ENCODE data around the gene ELK3. TPM values are rescaled to one million over a fixed set of nuclear protein-coding genes. Genes with fewer than 3 reads are reported as not detected.

ELK3 gene
- total and polyA plus RNA-seq, 2 of the 13 experiments (the other 11 are each of a cell fraction or from before 2014, with no cell fraction given) = 2.9 to 3.2 TPM

DNA sequence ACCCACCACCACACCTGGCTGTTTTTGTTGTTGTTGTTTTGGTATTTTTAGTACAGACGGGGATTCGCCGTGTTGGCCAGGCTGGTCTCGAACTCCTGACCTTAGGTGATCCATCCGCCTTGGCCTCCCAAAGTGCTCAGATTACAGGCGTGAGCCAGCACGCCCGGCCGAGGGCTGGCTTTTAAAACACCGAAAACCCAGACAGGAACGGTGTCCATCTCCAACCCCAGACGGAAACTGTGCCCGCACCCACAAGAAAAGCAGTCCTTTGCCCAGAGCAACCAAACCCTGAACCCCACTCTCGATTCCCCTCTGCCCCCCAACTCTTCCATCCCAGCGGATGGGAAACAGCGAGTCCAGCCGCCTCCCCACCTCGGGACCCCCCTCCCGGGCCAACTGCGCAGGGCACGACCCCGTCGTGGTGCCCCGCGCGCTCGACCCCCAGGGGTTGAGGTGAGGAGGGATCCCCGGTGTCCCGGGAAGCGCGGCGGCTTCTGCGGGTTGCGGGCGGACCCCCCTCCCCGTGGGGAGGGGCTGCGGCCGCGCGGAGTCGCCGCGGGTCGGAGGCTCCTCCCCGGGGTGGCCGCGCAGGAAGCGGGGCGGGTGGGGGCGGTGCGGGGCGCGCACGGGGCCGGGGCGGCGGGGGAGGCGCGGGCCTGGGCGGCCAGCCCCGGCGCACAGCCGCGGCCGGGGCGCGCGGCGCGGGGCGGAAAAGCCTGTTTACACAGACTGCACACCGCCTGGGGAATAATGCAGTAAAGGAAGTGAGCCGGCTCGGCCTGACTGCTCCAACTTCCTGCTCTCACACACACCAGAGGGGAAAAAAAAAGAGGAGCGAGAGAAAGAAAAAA lies at the start of gene ELK3 (continued):
- TF ChIP-seq, protein P1, sequence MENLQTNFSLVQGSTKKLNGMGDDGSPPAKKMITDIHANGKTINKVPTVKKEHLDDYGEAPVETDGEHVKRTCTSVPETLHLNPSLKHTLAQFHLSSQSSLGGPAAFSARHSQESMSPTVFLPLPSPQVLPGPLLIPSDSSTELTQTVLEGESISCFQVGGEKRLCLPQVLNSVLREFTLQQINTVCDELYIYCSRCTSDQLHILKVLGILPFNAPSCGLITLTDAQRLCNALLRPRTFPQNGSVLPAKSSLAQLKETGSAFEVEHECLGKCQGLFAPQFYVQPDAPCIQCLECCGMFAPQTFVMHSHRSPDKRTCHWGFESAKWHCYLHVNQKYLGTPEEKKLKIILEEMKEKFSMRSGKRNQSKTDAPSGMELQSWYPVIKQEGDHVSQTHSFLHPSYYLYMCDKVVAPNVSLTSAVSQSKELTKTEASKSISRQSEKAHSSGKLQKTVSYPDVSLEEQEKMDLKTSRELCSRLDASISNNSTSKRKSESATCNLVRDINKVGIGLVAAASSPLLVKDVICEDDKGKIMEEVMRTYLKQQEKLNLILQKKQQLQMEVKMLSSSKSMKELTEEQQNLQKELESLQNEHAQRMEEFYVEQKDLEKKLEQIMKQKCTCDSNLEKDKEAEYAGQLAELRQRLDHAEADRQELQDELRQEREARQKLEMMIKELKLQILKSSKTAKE (CRISPR knock-in tag; IDR thresholded peaks at IDR 0.05; ENCODE audit: borderline replicate concordance) = no peak
- TF ChIP-seq ZBTB3 (CRISPR knock-in tag; IDR thresholded peaks at IDR 0.05; ENCODE audit: borderline replicate concordance, low read depth) = no peak
- TF ChIP-seq PAWR (CRISPR knock-in tag; IDR thresholded peaks at IDR 0.05; ENCODE audit: borderline replicate concordance) = no peak
- no peak for TF ChIP-seq MXD4 (CRISPR knock-in tag; IDR thresholded peaks at IDR 0.05)
- no peak for TF ChIP-seq TBX2 (CRISPR knock-in tag; IDR thresholded peaks at IDR 0.05; ENCODE audit: borderline replicate concordance)
- TF ChIP-seq PHF20 (CRISPR knock-in tag; IDR thresholded peaks at IDR 0.05) = peak; percentile 29; the same call in 1 of the 2 replicates
- TF ChIP-seq ZNF282 (IDR thresholded peaks at IDR 0.05; ENCODE audit: partially characterized antibody) = no peak
- TF ChIP-seq, protein P2, sequence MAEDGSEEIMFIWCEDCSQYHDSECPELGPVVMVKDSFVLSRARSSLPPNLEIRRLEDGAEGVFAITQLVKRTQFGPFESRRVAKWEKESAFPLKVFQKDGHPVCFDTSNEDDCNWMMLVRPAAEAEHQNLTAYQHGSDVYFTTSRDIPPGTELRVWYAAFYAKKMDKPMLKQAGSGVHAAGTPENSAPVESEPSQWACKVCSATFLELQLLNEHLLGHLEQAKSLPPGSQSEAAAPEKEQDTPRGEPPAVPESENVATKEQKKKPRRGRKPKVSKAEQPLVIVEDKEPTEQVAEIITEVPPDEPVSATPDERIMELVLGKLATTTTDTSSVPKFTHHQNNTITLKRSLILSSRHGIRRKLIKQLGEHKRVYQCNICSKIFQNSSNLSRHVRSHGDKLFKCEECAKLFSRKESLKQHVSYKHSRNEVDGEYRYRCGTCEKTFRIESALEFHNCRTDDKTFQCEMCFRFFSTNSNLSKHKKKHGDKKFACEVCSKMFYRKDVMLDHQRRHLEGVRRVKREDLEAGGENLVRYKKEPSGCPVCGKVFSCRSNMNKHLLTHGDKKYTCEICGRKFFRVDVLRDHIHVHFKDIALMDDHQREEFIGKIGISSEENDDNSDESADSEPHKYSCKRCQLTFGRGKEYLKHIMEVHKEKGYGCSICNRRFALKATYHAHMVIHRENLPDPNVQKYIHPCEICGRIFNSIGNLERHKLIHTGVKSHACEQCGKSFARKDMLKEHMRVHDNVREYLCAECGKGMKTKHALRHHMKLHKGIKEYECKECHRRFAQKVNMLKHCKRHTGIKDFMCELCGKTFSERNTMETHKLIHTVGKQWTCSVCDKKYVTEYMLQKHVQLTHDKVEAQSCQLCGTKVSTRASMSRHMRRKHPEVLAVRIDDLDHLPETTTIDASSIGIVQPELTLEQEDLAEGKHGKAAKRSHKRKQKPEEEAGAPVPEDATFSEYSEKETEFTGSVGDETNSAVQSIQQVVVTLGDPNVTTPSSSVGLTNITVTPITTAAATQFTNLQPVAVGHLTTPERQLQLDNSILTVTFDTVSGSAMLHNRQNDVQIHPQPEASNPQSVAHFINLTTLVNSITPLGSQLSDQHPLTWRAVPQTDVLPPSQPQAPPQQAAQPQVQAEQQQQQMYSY (CRISPR knock-in tag; IDR thresholded peaks at IDR 0.05) = no peak
- no peak for TF ChIP-seq RBFOX2 (IDR thresholded peaks at IDR 0.05; ENCODE audit: low read depth, low read length)
- no peak for TF ChIP-seq MAFF (IDR thresholded peaks at IDR 0.05; ENCODE audit: low read depth, low read length)
- TF ChIP-seq HDAC6 (IDR thresholded peaks at IDR 0.05; ENCODE audit: low read depth, low read length) = no peak
- no peak for TF ChIP-seq HNF4G (IDR thresholded peaks at IDR 0.05; ENCODE audit: borderline replicate concordance, low read depth, low read length)
- TF ChIP-seq HNF4G (CRISPR knock-in tag; IDR thresholded peaks at IDR 0.05; ENCODE audit: borderline replicate concordance, low read depth) = no peak
- peak; percentile 79 for TF ChIP-seq ZMYM2 (CRISPR knock-in tag; IDR thresholded peaks at IDR 0.05)
- TF ChIP-seq ZNF34 (CRISPR knock-in tag; IDR thresholded peaks at IDR 0.05; ENCODE audit: borderline replicate concordance) = no peak
- no peak for TF ChIP-seq MYNN (CRISPR knock-in tag; IDR thresholded peaks at IDR 0.05; ENCODE audit: low read depth)
- no peak for TF ChIP-seq ZNF230 (CRISPR knock-in tag; IDR thresholded peaks at IDR 0.05)
- no peak for TF ChIP-seq KAT8 (CRISPR knock-in tag; IDR thresholded peaks at IDR 0.05)
- 0 out of 2 replicates have a peak, but pooled peaks have one; percentile 26 for TF ChIP-seq ZNF343 (CRISPR knock-in tag; IDR thresholded peaks at IDR 0.05)
- TF ChIP-seq FOXA1 (IDR thresholded peaks at IDR 0.05) = no peak
- peak; percentile 84 for TF ChIP-seq FOXA1 (CRISPR knock-in tag; IDR thresholded peaks at IDR 0.05)
- TF ChIP-seq, protein P3, sequence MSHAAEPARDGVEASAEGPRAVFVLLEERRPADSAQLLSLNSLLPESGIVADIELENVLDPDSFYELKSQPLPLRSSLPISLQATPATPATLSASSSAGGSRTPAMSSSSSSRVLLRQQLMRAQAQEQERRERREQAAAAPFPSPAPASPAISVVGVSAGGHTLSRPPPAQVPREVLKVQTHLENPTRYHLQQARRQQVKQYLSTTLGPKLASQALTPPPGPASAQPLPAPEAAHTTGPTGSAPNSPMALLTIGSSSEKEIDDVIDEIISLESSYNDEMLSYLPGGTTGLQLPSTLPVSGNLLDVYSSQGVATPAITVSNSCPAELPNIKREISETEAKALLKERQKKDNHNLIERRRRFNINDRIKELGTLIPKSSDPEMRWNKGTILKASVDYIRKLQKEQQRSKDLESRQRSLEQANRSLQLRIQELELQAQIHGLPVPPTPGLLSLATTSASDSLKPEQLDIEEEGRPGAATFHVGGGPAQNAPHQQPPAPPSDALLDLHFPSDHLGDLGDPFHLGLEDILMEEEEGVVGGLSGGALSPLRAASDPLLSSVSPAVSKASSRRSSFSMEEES (CRISPR knock-in tag; IDR thresholded peaks at IDR 0.05) = no peak
- no peak for TF ChIP-seq CC2D1A (CRISPR knock-in tag; IDR thresholded peaks at IDR 0.05)
- TF ChIP-seq RARG (CRISPR knock-in tag; IDR thresholded peaks at IDR 0.05; ENCODE audit: low read depth) = no peak

Measured in HepG2 (cell line).